Activated CD8-positive, alpha-beta memory T cell treated with anti-CD3 and anti-CD28 coated beads for 24 hours (primary cell): ENCODE results near the gene SNRNP48.

Experiments
- DNase-seq: peaks from one replicate; pipeline ENCODE4 v3.0.0-alpha.2; 2020

Gene SNRNP48

GRCh38 chr6:7604003-7604402 is 14.0 kb downstream of the SNRNP48 start:
- DNase-seq: no peak

GRCh38 chr6:7604506-7604905 is 14.5 kb downstream of the SNRNP48 start:
- DNase-seq: no peak

- DNase-seq: no peak
Observed at GRCh38 chr6:7615611-7616383, 25.8 kb downstream of the SNRNP48 start.

- no peak for DNase-seq
Observed at GRCh38 chr6:7617801-7618764, 28.1 kb downstream of the SNRNP48 start.

GRCh38 chr6:7621761-7622160 is 31.8 kb downstream of the SNRNP48 start:
- DNase-seq: no peak

GRCh38 chr6:7624796-7625710 is 35.1 kb downstream of the SNRNP48 start:
- DNase-seq: no peak

GRCh38 chr6:7628479-7628878 is 38.5 kb downstream of the SNRNP48 start:
- no peak for DNase-seq

- DNase-seq: no peak
Observed at GRCh38 chr6:7628909-7629308, 38.9 kb downstream of the SNRNP48 start.

GRCh38 chr6:7629321-7629720 is 39.3 kb downstream of the SNRNP48 start:
- DNase-seq: no peak

GRCh38 chr6:7630792-7631191 is 40.8 kb downstream of the SNRNP48 start:
- DNase-seq: no peak

- DNase-seq: no peak
Observed at GRCh38 chr6:7631466-7631865, 41.5 kb downstream of the SNRNP48 start.

GRCh38 chr6:7632501-7633290 is 42.7 kb downstream of the SNRNP48 start:
- no peak for DNase-seq

- DNase-seq: no peak
Observed at GRCh38 chr6:7633361-7633760, 43.4 kb downstream of the SNRNP48 start.

GRCh38 chr6:7636151-7636550 is 46.2 kb downstream of the SNRNP48 start:
- no peak for DNase-seq

GRCh38 chr6:7637533-7637932 is 47.5 kb downstream of the SNRNP48 start:
- DNase-seq: no peak

GRCh38 chr6:7639427-7639826 is 49.4 kb downstream of the SNRNP48 start:
- DNase-seq: no peak

GRCh38 chr6:7640016-7640415 is 50.0 kb downstream of the SNRNP48 start:
- DNase-seq: no peak

GRCh38 chr6:7640607-7641577 is 50.9 kb downstream of the SNRNP48 start:
- DNase-seq: no peak

- no peak for DNase-seq
Observed at GRCh38 chr6:7642791-7643190, 52.8 kb downstream of the SNRNP48 start.

GRCh38 chr6:7644417-7644816 is 54.4 kb downstream of the SNRNP48 start:
- no peak for DNase-seq

GRCh38 chr6:7646394-7646793 is 56.4 kb downstream of the SNRNP48 start:
- no peak for DNase-seq
